HG02981 (cell line): Measurements from ENCODE around the gene TRIM73.
A peak's percentile ranks its signal among the peaks of the same experiment; 100 is the strongest.
"Not testable (repeated sequence)": the region's sequence is repeated elsewhere in the genome, so short reads cannot be mapped to it uniquely, and the experiment has no call there.

Source experiments
- ATAC-seq: cut with Tn5 transposase; IDR thresholded peaks from one replicate; pipeline ENCODE4 v1.9.1; 2021; ENCODE audit warnings: mild to moderate bottlenecking, moderate library complexity; ENCODE audit not compliant: unreplicated experiment

The TRIM73 gene

DNA sequence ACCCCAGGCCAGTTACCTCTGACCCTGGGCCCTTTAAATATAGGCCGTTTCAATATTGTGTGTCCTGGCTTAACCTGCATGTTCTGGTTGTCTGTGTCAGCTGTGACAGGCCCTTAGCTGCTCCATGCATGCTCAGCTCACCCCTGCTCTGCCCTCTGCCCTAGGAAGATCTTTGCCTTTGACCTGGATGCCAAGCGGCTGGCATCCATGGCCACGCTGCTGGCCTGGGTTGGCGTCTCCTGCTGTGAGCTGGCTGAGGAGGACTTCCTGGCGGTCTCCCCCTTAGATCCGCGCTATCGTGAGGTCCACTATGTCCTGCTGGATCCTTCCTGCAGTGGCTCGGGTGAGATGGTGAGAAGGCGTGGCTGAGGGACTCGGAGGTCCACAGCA lies 20.0 kb downstream of the TRIM73 start:
- ATAC-seq = not testable (repeated sequence)

DNA sequence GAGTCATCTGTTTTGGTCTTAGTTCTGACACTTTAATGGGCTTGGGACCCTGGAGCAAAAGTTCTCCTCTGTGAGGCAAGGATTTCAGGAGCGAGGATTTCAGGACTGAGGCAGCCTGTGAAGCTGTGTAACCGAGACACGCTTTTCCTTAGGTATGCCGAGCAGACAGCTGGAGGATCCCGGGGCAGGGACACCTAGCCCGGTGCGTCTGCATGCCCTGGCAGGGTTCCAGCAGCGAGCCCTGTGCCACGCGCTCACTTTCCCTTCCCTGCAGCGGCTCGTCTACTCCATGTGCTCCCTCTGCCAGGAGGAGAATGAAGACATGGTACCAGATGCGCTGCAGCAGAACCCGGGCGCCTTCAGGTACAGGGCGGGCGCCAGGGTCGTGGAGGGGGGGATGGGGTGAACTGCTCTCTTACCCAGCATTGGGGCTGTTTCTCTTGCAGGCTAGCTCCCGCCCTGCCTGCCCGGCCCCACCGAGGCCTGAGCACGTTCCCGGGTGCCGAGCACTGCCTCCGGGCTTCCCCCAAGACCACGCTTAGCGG lies 20.5 kb downstream of the TRIM73 start:
- ATAC-seq = not testable (repeated sequence)

DNA sequence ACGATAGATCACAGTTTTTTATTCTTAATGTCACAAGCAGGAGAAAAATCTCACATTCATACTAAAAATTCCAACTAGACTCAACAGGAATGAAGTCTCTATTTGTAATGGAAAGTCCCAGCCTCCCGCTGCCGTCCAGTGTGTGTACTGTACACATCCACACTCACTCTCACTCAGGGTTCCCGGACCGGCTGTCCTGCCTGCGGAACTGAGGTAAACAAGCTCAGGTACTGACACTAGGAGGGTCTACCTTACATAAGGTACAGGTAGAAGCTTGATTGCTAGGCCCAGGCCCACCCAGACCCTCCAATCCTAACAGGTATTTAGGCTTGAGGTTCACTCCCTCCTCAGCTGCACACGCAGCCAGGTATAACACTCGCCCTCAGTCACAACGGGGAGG lies 21.4 kb downstream of the TRIM73 start:
- not testable (repeated sequence) for ATAC-seq

- not testable (repeated sequence) for ATAC-seq
Measured at GRCh38 chr7:75418292-75418858, 22.9 kb downstream of the TRIM73 start.

DNA sequence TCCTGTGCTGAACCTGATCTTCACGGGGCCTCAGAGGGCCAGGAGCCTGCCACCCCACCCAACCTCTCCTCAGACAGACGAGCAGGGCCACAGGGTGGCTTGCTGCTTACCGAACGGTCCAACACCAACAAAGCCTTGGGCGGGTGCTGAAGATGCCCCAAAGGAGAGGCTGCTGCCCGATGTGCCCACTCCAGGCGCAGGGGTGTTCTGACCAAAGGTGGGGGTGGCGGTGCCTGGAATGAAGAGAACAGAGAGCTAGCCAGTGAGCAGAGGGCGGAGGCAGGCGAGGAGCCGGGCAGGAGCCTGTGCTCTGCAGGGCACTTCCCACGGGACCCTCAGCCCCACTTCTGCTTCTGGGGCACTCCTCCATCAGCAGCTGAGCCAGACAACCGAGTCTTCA lies 23.8 kb downstream of the TRIM73 start:
- not testable (repeated sequence) for ATAC-seq

DNA sequence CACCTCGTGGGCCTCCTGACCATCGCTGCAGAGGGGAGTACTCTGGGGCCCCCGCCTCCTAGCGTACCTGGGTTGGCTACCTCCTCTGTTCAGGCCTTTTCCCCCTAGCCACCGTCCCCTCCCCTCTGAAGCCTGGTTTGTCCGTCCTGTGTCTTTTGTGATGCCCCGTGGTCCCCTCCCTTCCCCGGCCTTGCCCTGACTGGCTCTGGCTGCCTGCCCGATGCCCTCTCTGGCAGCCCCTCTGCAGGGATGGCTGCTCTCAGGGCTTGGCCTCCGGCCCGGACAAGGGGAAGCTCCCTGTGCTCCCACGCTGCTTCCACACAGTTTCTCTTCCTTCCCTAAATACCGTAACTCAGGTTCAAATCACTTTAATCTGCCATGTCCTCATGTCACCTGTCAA lies 24.3 kb downstream of the TRIM73 start:
- ATAC-seq = not testable (repeated sequence)

DNA sequence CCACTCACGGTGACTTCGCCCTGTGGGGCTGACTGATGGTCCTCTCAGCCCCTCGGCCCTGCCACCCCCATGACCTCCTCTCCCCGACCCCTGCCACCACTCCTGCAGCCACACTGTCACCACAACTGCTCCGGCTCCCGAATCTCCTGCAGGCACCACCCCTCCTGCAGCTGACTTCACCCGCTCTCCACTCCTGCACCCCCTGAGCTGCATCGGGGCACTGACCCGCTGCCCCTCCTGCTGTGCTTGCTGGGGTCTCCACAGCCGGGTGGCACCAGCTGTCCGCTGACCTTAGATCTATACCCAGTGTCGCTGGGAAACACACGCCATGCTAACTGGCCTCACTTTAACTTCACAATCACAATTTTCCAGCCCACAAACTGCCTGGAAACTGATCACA lies 24.7 kb downstream of the TRIM73 start:
- ATAC-seq = not testable (repeated sequence)

DNA sequence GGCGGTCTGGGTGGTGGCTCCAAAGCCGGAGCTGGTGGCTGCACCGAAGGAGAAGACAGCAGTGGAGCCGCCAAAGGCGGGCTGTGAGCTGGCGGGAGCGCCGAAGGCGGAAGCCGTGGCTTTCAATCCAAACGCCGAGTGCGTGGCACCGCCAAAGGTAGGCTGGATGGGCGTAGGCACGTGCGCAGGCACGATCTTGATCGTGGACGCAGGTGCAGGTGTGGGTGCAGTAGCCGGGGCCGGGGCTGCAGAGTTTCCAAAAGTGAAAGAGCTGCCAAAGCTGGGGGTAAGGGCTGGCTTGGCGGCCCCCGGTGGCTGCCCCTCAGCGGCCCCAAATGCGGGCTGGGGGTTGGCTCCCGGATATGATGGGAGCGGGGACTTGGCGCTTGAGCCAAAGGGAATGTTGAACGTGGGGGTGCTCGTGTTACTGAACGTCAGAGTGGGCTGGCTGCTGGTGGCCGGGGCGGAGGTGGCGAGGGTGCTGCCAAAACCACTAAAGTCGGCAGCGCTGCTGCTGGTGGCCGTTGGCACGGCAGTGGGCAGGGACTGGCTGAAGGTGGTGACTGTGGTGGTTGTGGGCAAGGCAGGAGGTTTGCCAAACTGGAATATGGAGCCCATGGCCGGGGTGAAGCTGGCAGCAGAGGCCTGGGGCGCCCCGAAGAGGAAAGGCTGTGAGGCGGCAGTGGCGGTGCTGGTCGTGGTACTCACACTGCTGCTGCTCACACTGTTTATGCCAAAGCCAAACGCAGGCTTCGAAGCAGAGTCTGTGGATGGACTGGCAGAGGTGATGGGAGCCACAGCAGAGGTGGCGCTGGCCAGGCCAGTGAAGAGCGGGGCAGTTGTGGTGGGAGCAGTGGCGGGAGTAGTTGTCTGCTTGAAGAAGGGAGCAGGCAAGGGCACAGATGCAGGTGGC lies 26.6 kb downstream of the TRIM73 start:
- ATAC-seq = not testable (repeated sequence)

GRCh38 chr7:75423481-75423880 lies 28.1 kb downstream of the TRIM73 start:
- ATAC-seq = not testable (repeated sequence)

DNA sequence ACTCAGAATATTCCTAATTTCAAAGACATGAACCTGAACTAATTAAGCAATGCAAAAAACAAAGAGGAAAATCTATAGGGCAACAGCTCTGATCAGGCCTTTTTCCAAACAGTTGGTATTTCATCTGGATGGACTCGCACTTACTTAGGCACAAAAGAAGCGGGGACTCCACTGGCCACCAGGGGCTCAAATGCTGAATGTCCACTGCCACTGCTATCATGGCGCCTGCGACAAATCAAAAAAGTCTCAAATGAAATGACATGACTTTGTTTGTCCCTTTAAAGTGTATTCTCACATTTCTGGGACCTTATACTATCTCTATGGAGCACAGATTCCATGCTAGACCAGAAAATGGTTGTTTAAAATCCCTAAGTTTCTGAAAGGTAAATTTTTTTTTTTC lies 43.6 kb downstream of the TRIM73 start:
- ATAC-seq = not testable (repeated sequence)

DNA sequence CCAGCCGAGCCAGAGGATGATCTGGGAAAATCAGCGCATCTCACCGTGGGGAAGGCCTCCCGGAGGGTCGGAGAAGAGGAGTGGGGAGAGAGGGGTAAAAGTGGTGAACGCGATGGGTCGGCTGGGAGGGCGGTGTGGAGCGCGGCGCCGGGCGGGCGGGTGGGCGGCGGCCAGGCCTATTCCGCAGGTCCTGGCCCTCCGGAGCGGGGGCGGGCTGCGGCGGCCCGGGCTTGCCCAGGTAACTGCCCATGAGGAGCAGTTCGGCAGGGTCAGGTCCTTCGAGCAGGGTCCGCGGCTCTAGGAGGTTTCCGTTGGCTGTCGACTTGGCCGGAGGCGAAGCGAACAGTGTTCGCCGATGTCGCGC lies 46.7 kb downstream of the TRIM73 start:
- peak; percentile 32 for ATAC-seq

DNA sequence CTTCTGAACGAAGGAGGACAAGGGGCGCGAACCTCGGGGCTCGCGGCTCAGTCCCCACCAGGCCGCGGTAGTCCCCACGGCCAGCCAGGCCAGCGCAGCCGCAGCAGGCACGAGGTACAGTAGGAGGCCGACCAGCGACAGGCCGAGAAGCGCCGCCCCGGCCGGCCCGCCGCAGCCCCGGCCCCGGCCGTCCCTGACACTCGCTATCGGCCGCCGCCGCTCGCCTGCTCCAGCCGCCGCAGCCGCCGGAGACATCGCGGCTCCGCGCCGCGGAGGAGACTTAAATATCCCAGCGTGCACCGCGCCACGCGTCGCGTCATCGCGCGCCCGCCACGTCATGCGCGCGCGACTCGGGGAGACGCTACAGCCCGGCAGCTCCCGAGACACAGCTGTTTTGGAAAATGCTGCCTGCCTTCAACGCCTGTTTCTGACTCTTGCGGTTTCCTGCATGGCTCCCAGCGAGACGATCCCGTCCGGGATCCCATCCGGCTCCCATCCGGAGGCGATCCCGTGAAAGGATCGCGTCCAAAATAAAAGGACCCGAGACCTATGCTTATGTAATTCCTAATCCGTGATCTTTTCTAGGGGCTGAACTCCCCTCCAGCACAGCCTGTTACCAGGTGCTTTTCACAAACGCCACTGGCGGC lies 47.2 kb downstream of the TRIM73 start:
- ATAC-seq = peak; percentile 85

DNA sequence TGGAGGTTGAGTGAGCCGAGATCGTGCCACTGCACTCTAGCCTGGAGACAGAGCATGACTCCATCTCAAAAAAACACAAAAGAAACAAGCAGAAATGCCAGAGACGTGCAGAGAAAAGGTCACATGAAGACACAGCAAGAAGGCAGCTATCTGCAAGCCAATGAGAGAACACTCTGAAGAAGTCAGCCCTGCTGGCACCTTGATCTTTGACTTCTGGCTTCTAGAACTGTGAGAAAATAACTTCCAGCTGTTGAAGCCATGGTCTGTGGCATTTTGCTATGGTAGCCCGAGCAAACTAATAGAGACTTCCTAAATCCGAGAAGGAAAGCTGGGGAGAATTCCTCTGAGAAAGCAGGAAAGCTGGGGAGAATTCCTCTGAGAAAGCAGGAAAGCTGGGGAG lies 54.5 kb downstream of the TRIM73 start:
- ATAC-seq = not testable (repeated sequence)

DNA sequence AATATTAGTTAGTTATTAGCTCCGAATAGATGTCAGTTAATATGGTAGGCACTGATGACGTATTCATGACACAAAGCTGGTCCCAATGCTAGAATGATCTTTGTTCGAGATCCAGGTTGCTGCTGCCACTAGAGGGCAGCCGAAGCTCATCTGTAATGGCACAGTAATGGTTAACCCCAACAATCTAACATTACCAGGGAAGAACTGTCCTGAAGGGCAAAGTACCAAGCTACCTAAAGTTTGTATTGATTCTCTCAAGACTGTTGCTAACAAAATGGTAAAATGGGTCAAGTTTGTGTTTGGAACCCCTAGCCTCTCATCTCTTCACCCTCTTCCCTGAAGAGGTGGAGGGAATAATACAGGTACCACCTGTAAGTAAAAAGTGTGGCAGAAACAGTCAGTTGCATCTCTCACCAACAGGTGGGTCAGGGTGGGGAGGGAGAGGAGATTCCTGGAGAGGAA lies 57.1 kb downstream of the TRIM73 start:
- ATAC-seq = peak; percentile 84
